B cell (primary cell): Measurements from ENCODE around the gene DEGS1. TPM values are rescaled to one million over a fixed set of nuclear protein-coding genes. Genes with fewer than 3 reads are reported as not detected.

ENCODE experiments used
- ATAC-seq: fragments of 200-7000 bp; cut with Tn5 transposase; one replicate; pipeline ENCODE4 v1.10.0; 2021; ENCODE audit warnings: low read depth, mild to moderate bottlenecking, moderate number of reproducible peaks, moderate library complexity
- CTCF ChIA-PET: fragments of 350-600 bp; sonication (Branson Sonifier 250); formaldehyde crosslinking; loops from one replicate; lab custom pipeline; 2021; ENCODE audit warnings: antibody characterized with exemption, inconsistent platforms; lab: Charles Lee
- POLR2A ChIA-PET: fragments of 350-600 bp; sonication (Branson Sonifier 250); formaldehyde crosslinking; loops from one replicate; lab custom pipeline; 2021; ENCODE audit warnings: antibody characterized with exemption; lab: Charles Lee
- DNase-seq: peaks from one replicate; pipeline ENCODE4 v3.0.0; 2013
- H2AFZ ChIP-seq: 2 replicates; pipeline ENCODE4 v1.6.1; 2012; ENCODE audit warnings: mild to moderate bottlenecking, low read depth, low read length; ENCODE audit not compliant: insufficient read depth, poor library complexity, severe bottlenecking
- H3K27ac ChIP-seq, 2 donors: 1 replicate in 1 of 2; 2 replicates in 1 of 2; pipeline ENCODE4 v1.5.1; 2012 to 2013; ENCODE audit warnings: low read length in 2 of 2, mild to moderate bottlenecking in 2 of 2, moderate library complexity in 1 of 2
- H3K27me3 ChIP-seq, 4 experiments: fragments of 200-600 bp in 1 of 4; sonication (generic) in 1 of 4; replicated peaks in 1 of 4; 1 replicate in 2 of 4; 2 replicates in 2 of 4; pipeline versions ENCODE4 v1.6.1 to v1.7.0; 2013 to 2016; ENCODE audit warnings: low read length in 3 of 4, mild to moderate bottlenecking in 2 of 4, mixed read lengths in 1 of 4, moderate library complexity in 1 of 4; ENCODE audit not compliant: insufficient read depth in 4 of 4, control insufficient read depth in 3 of 4; ENCODE audit errors: control extremely low read depth in 1 of 4
- H3K36me3 ChIP-seq, 2 experiments: replicated peaks in 1 of 2; 1 replicate in 1 of 2; 2 replicates in 1 of 2; pipeline versions ENCODE4 v1.6.1 to v1.7.1; 2013; ENCODE audit warnings: low read length in 1 of 2; ENCODE audit not compliant: insufficient read depth in 2 of 2, control insufficient read depth in 1 of 2; ENCODE audit errors: control extremely low read depth in 1 of 2, extremely low read depth in 1 of 2
- H3K4me1 ChIP-seq, 2 donors: fragments of 200-600 bp in 1 of 2; sonication (generic) in 1 of 2; 1 replicate in 1 of 2; 2 replicates in 1 of 2; pipeline versions ENCODE4 v1.5.1 to v1.6.1; 2013 to 2017; ENCODE audit warnings: low read length in 2 of 2; ENCODE audit not compliant: control insufficient read depth in 2 of 2, insufficient read depth in 2 of 2
- H3K4me2 ChIP-seq: replicated peaks from 2 replicates; pipeline ENCODE3; 2012; ENCODE audit warnings: mild to moderate bottlenecking, low read depth, low read length; ENCODE audit not compliant: poor library complexity, severe bottlenecking
- H3K4me3 ChIP-seq, 5 experiments: fragments of 200-600 bp in 1 of 5; sonication (generic) in 1 of 5; 1 replicate in 3 of 5; 2 replicates in 2 of 5; pipeline versions ENCODE4 v1.5.1 to v1.7.0; 2011 to 2016; ENCODE audit warnings: low read length in 4 of 5, mild to moderate bottlenecking in 4 of 5, low read depth in 2 of 5, control low read depth in 1 of 5, moderate library complexity in 1 of 5; ENCODE audit not compliant: insufficient read depth in 1 of 5; ENCODE audit errors: control extremely low read depth in 1 of 5, extremely low read depth in 1 of 5
- H3K79me2 ChIP-seq: fragments of 200-600 bp; sonication (generic); one replicate; pipeline ENCODE4 v1.6.0; 2016; ENCODE audit warnings: low read length; ENCODE audit not compliant: control insufficient read depth, insufficient read depth
- H3K9ac ChIP-seq: fragments of 200-600 bp; sonication (generic); 2 replicates; pipeline ENCODE4 v1.6.1; 2017; ENCODE audit warnings: mild to moderate bottlenecking, low read length, moderate library complexity
- H3K9me3 ChIP-seq, 3 donors: one replicate each; pipeline versions ENCODE4 v1.6.1 to v1.7.1; 2013; ENCODE audit warnings: low read length in 2 of 3; ENCODE audit not compliant: control insufficient read depth in 2 of 3, insufficient read depth in 1 of 3; ENCODE audit errors: control extremely low read depth in 1 of 3
- H4K20me1 ChIP-seq: 2 replicates; pipeline ENCODE4 v1.6.0; 2012; ENCODE audit warnings: mild to moderate bottlenecking, low read length; ENCODE audit not compliant: insufficient read depth, control insufficient read depth, poor library complexity, severe bottlenecking
- H3K27ac Mint-ChIP-seq: one replicate; pipeline ENCODE4 v1.8.0; 2021; ENCODE audit warnings: mixed read lengths
- H3K27me3 Mint-ChIP-seq: one replicate; pipeline ENCODE4 v1.8.0; 2021; ENCODE audit warnings: mixed read lengths
- H3K4me1 Mint-ChIP-seq: one replicate; pipeline ENCODE4 v1.8.0; 2021; ENCODE audit warnings: mixed read lengths
- H3K4me3 Mint-ChIP-seq: one replicate; pipeline ENCODE4 v1.8.0; 2021; ENCODE audit warnings: mixed read lengths
- H3K9me3 Mint-ChIP-seq: one replicate; pipeline ENCODE4 v1.8.0; 2022; ENCODE audit warnings: mixed read lengths; ENCODE audit not compliant: insufficient read depth
- CTCF ChIP-seq: fragments of 200-600 bp; IDR thresholded peaks from one replicate; pipeline ENCODE4 v1.8.0; 2022; ENCODE audit warnings: antibody characterized with exemption, mild to moderate bottlenecking
- EZH2 ChIP-seq: IDR thresholded peaks from 2 replicates; pipeline ENCODE4 v1.6.1; 2012; ENCODE audit warnings: borderline replicate concordance, low read depth, mild to moderate bottlenecking, moderate library complexity, low read length; ENCODE audit not compliant: insufficient read depth, poor library complexity, severe bottlenecking
- WGBS: methylation state at CpG from one replicate; pipeline ENCODE4 v1.1.5; 2013; ENCODE audit warnings: missing lambda C conversion rate; ENCODE audit not compliant: insufficient coverage; 5-methylcytosine and 5-hydroxymethylcytosine counted together
- intact Hi-C: fragments of 100-400 bp; cut with micrococcal nuclease; formaldehyde crosslinking; loops from one replicate; pipeline ENCODE4 v1.10.0; 2022
- polyA plus RNA-seq: library from polyadenylated mRNA; depleted of rRNA; stranded (reverse); fragments of >200 nt; gene quantifications from 2 replicates; pipeline ENCODE4 v1.2.3, GENCODE V29; 2012
- total RNA-seq, 2 donors: library from RNA; stranded (reverse); fragments of 120-200 nt in 1 of 2; gene quantifications; 1 replicate in 1 of 2; 2 replicates in 1 of 2; pipeline versions ENCODE4 v1.2.3 to v1.2.4, GENCODE V29; 2013 to 2022

Gene DEGS1
- total and polyA plus RNA-seq, 2 donors (not counting 1 experiment from before 2014, with no cell fraction given): 49.0 to 52.1 TPM

GRCh38 chr1:224219612-224220059 is 36.6 kb downstream of the DEGS1 start:
- no peaks in the 10 kb centered on the region for H3K9me3 Mint-ChIP-seq
- Histone ChIP-seq H4K20me1 (no peaks in the 10 kb centered on the region), H3K4me2 (no peak overlapping the region), H2AFZ (no peak overlapping the region), H3K4me1 (peaks cover 0 to 5% of the 10 kb centered on the region in 2 donors), H3K27ac (no peak overlapping the region), H3K4me3 (no peak overlapping the region), H3K36me3 (no peaks in the 10 kb centered on the region), H3K9ac (no peak overlapping the region), H3K79me2 (no peaks in the 10 kb centered on the region), H3K9me3 (no peaks in the 10 kb centered on the region), H3K27me3 (no peaks in the 10 kb centered on the region)
- H3K4me3 Mint-ChIP-seq: no peak overlapping the region
- H3K4me1 Mint-ChIP-seq: peaks cover 7% of the 10 kb centered on the region
- 90% methylated on average over 3 of the region's 7 CpGs for WGBS
- H3K27ac Mint-ChIP-seq: no peak overlapping the region
- intact Hi-C loops: no loop called here
- TF ChIP-seq CTCF (no peak), EZH2 (no peak)
- ATAC-seq: no peak
- ChIA-PET POLR2A (no interaction called here), CTCF (interaction anchor here (0.8 kb wide), 1 partner anchor 121 kb away, joined by 3 read pairs; no protein-coding TSS in a partner anchor)
- H3K27me3 Mint-ChIP-seq: no peaks in the 10 kb centered on the region
- no peak for DNase-seq

GRCh38 chr1:224223819-224224714 is 41.0 kb downstream of the DEGS1 start:
- no peak overlapping the region for H3K4me3 Mint-ChIP-seq
- intact Hi-C loops: no loop called here

More at GRCh38 chr1:224223819-224224714, 41.0 kb downstream of the DEGS1 start:
- peaks cover 0 to 13% of the 10 kb centered on the region in 2 experiments for H3K36me3 ChIP-seq
- no peak overlapping the region for H3K4me2 ChIP-seq
- 97% methylated on average over 5 of the region's 12 CpGs for WGBS
- no peak overlapping the region for H3K4me3 ChIP-seq
- no peaks in the 10 kb centered on the region for H4K20me1 ChIP-seq
- no peaks in the 10 kb centered on the region for H3K4me1 ChIP-seq
- ATAC-seq (no peak), DNase-seq (no peak)
- Mint-ChIP-seq H3K27ac (no peak overlapping the region), H3K4me1 (no peaks in the 10 kb centered on the region), H3K27me3 (no peaks in the 10 kb centered on the region), H3K9me3 (no peaks in the 10 kb centered on the region)
- POLR2A ChIA-PET: no interaction called here
- H3K27me3 ChIP-seq: no peaks in the 10 kb centered on the region
- no peak overlapping the region for H2AFZ ChIP-seq
- H3K79me2 ChIP-seq: no peaks in the 10 kb centered on the region
- no peak overlapping the region for H3K27ac ChIP-seq
- no peaks in the 10 kb centered on the region for H3K9me3 ChIP-seq
- no peak overlapping the region for H3K9ac ChIP-seq
- CTCF ChIA-PET: no interaction called here
- TF ChIP-seq EZH2 (no peak), CTCF (no peak)
